Fibroblast of lung (primary cell): ENCODE data around the gene BCL2L11. TPM values are rescaled to one million over a fixed set of nuclear protein-coding genes. Genes with fewer than 3 reads are reported as not detected.

Source experiments
- DNase-seq, 2 donors: peaks; one replicate each; pipeline versions ENCODE4 v3.0.0 to v3.0.0-alpha.2; 2010; ENCODE audit warnings: low read depth in 2 of 2
- H2AFZ ChIP-seq: 2 replicates; pipeline ENCODE4 v1.5.1; 2012; ENCODE audit warnings: low read length, control low read depth, inconsistent platforms
- H3K27ac ChIP-seq: 2 replicates; pipeline ENCODE4 v1.5.1; 2011; ENCODE audit warnings: low read length, control low read depth; ENCODE audit not compliant: insufficient read depth
- H3K27me3 ChIP-seq: 2 replicates; pipeline ENCODE4 v1.5.1; 2011; ENCODE audit warnings: mild to moderate bottlenecking, low read length; ENCODE audit not compliant: control insufficient read depth, insufficient read depth
- H3K36me3 ChIP-seq: 2 replicates; pipeline ENCODE4 v1.5.1; 2011; ENCODE audit warnings: low read length; ENCODE audit not compliant: control insufficient read depth, insufficient read depth
- H3K4me1 ChIP-seq: 2 replicates; pipeline ENCODE4 v1.5.1; 2011; ENCODE audit warnings: low read length; ENCODE audit not compliant: control insufficient read depth, insufficient read depth; ENCODE audit errors: extremely low read depth
- H3K4me2 ChIP-seq: 2 replicates; pipeline ENCODE4 v1.5.1; 2011; ENCODE audit warnings: low read length, control low read depth; ENCODE audit not compliant: insufficient read depth; ENCODE audit errors: extremely low read depth
- H3K4me3 ChIP-seq, 4 experiments: fragments of 200-600 bp in 1 of 4; sonication (generic) in 1 of 4; replicated peaks in 1 of 4; 2 replicates each; pipeline ENCODE4 v1.5.1; 2011 to 2016; ENCODE audit warnings: low read length in 4 of 4, low read depth in 3 of 4, mild to moderate bottlenecking in 3 of 4, control low read depth in 2 of 4, inconsistent platforms in 1 of 4, mixed read lengths in 1 of 4; ENCODE audit not compliant: insufficient read depth in 1 of 4; ENCODE audit errors: control extremely low read depth in 1 of 4
- H3K79me2 ChIP-seq: 2 replicates; pipeline ENCODE4 v1.5.1; 2012; ENCODE audit warnings: mild to moderate bottlenecking, low read length, inconsistent platforms; ENCODE audit not compliant: control insufficient read depth, insufficient read depth
- H3K9ac ChIP-seq: 2 replicates; pipeline ENCODE4 v1.5.1; 2011; ENCODE audit warnings: mild to moderate bottlenecking, low read length, control low read depth; ENCODE audit not compliant: insufficient read depth
- H3K9me3 ChIP-seq: 2 replicates; pipeline ENCODE4 v1.5.1; 2012; ENCODE audit warnings: low read depth, low read length; ENCODE audit not compliant: control insufficient read depth, insufficient read depth
- H4K20me1 ChIP-seq: 2 replicates; pipeline ENCODE4 v1.5.1; 2011; ENCODE audit warnings: low read length; ENCODE audit not compliant: control insufficient read depth, insufficient read depth; ENCODE audit errors: extremely low read depth
- EZH2 ChIP-seq: IDR thresholded peaks from 2 replicates; pipeline ENCODE4 v1.5.1; 2012; ENCODE audit warnings: low read length, control low read depth, mild to moderate bottlenecking; ENCODE audit errors: missing control alignments
- polyA plus RNA-seq, 2 donors: library from polyadenylated mRNA; depleted of rRNA in 1 of 2; stranded (reverse) in 1 of 2; unstranded in 1 of 2; fragments of >200 nt; gene quantifications; 2 replicates each; pipeline ENCODE4 v1.2.1, GENCODE V29; 2011 to 2012; ENCODE audit warnings: missing spikeins in 1 of 2
- total RNA-seq: library from RNA; depleted of rRNA; stranded (reverse); fragments of >200 nt; gene quantifications from 2 replicates; pipeline ENCODE4 v1.2.1, GENCODE V29; 2014
- TF ChIP-seq, protein P1 (sequence below), 2 donors: IDR thresholded peaks in 1 of 2; conservative IDR thresholded peaks in 1 of 2; 1 replicate in 1 of 2; 2 replicates in 1 of 2; pipeline ENCODE4 v1.5.1; 2011 to 2012; ENCODE audit warnings: low read length in 2 of 2, control low read depth in 1 of 2, inconsistent platforms in 1 of 2, low read depth in 1 of 2, mild to moderate bottlenecking in 1 of 2

Gene BCL2L11
- total and polyA plus RNA-seq, 2 donors (not counting 1 experiment from before 2014, with no cell fraction given): 1.5 to 10.2 TPM

DNA sequence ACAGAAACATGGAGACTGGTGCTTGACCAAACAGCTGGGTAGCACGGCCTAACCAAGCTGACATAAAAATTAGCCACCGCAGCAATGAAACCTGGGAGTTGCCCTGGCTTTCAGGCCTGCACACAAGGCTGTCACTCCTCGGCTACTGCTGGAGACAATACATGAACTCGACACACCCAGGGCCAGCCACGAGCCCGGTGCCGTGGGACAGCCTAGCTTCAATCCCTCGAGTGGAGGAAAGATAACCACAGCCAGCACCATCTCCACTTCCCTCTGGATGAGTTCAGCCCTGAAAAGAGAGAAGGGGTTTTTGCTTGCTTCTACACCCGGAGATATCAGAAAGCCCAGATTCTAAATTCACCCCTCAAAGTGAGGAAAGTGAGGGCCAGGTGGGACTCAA lies 78.0 kb downstream of the BCL2L11 start:
- no peaks in the 10 kb centered on the region for H3K9me3 ChIP-seq
- no peak overlapping the region for H3K4me3 ChIP-seq
- DNase-seq: no peak
- TF ChIP-seq, protein P1, sequence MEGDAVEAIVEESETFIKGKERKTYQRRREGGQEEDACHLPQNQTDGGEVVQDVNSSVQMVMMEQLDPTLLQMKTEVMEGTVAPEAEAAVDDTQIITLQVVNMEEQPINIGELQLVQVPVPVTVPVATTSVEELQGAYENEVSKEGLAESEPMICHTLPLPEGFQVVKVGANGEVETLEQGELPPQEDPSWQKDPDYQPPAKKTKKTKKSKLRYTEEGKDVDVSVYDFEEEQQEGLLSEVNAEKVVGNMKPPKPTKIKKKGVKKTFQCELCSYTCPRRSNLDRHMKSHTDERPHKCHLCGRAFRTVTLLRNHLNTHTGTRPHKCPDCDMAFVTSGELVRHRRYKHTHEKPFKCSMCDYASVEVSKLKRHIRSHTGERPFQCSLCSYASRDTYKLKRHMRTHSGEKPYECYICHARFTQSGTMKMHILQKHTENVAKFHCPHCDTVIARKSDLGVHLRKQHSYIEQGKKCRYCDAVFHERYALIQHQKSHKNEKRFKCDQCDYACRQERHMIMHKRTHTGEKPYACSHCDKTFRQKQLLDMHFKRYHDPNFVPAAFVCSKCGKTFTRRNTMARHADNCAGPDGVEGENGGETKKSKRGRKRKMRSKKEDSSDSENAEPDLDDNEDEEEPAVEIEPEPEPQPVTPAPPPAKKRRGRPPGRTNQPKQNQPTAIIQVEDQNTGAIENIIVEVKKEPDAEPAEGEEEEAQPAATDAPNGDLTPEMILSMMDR (conservative IDR thresholded peaks at IDR 0.05 in 1 of 2, IDR thresholded peaks at IDR 0.05 in 1 of 2; ENCODE audit: low read depth in 1 of 2, low read length in 2 of 2): no peak
- no peak for TF ChIP-seq EZH2
- H2AFZ ChIP-seq: no peak overlapping the region
- H3K27ac ChIP-seq: no peak overlapping the region
- H3K36me3 ChIP-seq: no peaks in the 10 kb centered on the region
- H3K27me3 ChIP-seq: no peaks in the 10 kb centered on the region
- no peaks in the 10 kb centered on the region for H3K4me1 ChIP-seq
- no peak overlapping the region for H3K9ac ChIP-seq
- H4K20me1 ChIP-seq: no peaks in the 10 kb centered on the region
- no peak overlapping the region for H3K4me2 ChIP-seq
- H3K79me2 ChIP-seq: no peaks in the 10 kb centered on the region

DNA sequence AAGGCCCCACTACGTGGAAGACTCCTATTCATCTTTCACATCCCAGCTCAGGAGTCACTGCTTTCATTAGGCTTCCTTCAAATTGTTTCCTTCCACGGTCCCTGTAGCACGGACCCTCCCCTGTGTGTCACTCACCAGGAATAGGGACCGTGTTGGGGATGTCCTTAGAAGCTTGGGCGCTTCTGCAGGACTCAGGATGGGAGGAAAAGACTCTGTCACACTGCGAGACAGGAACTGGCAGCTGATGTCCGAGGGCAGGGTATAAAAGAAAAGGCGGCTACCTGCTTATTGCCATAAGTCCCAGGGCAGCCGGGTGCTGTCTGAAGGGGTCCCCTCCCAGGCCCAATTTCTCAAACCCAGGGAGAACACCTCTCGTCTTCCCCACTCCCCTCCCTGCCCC lies 79.1 kb downstream of the BCL2L11 start:
- H3K4me2 ChIP-seq: no peak overlapping the region
- H3K4me3 ChIP-seq: no peak overlapping the region
- no peak for TF ChIP-seq EZH2
- TF ChIP-seq, protein P1 (conservative IDR thresholded peaks at IDR 0.05 in 1 of 2, IDR thresholded peaks at IDR 0.05 in 1 of 2; ENCODE audit: low read depth in 1 of 2, low read length in 2 of 2): no peak
- H3K27ac ChIP-seq: no peak overlapping the region
- H3K9me3 ChIP-seq: no peaks in the 10 kb centered on the region
- no peaks in the 10 kb centered on the region for H3K4me1 ChIP-seq
- no peak overlapping the region for H2AFZ ChIP-seq
- no peaks in the 10 kb centered on the region for H3K79me2 ChIP-seq
- no peaks in the 10 kb centered on the region for H3K27me3 ChIP-seq
- DNase-seq: no peak
- H3K9ac ChIP-seq: no peak overlapping the region
- H4K20me1 ChIP-seq: no peaks in the 10 kb centered on the region
- H3K36me3 ChIP-seq: no peaks in the 10 kb centered on the region

DNA sequence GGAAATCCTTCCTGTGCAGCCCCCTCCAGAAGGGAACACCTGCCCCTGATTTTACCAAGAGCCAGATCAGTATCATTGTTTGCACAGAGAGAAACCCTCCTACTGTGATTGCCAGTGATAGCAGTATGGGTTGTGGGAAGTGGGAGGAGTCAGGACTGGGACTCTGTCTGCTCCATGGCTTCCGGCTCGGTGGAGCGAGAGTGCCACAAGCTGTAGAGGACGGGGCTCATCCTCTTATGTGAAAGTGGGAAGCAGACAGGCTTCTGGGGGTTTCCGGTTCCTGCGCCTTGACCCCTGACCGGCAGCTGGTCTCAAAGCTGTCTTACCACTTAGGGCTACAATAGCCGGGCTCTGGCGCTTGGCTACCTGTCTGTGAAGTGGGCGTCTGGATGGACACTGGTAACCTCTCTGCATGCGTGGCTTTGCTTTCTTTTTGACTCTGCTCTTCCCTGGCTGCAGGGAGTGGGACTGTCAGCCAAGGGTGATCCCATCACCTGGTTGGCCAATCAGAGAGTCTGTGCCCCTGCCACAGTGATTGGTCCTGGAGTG lies 79.7 kb downstream of the BCL2L11 start:
- no peaks in the 10 kb centered on the region for H4K20me1 ChIP-seq
- H3K79me2 ChIP-seq: no peaks in the 10 kb centered on the region
- DNase-seq: no peak
- H3K27ac ChIP-seq: no peak overlapping the region
- no peak overlapping the region for H3K4me3 ChIP-seq
- no peak overlapping the region for H3K9ac ChIP-seq
- H2AFZ ChIP-seq: no peak overlapping the region
- TF ChIP-seq, protein P1 (conservative IDR thresholded peaks at IDR 0.05 in 1 of 2, IDR thresholded peaks at IDR 0.05 in 1 of 2; ENCODE audit: low read depth in 1 of 2, low read length in 2 of 2): no peak
- no peak for TF ChIP-seq EZH2
- H3K9me3 ChIP-seq: no peaks in the 10 kb centered on the region
- H3K4me1 ChIP-seq: no peaks in the 10 kb centered on the region
- no peaks in the 10 kb centered on the region for H3K27me3 ChIP-seq
- no peak overlapping the region for H3K4me2 ChIP-seq
- H3K36me3 ChIP-seq: no peaks in the 10 kb centered on the region
